HUES64 (cell line): ENCODE data around the gene EMSY.
A peak's percentile ranks its signal among the peaks of the same experiment; 100 is the strongest.

ENCODE experiments used
- H3K27ac ChIP-seq: 2 replicates; pipeline ENCODE4 v1.7.0; 2013; ENCODE audit warnings: low read depth, low read length, inconsistent platforms
- H3K27me3 ChIP-seq: 2 replicates; pipeline ENCODE4 v1.6.1; 2013; ENCODE audit warnings: mild to moderate bottlenecking, low read length; ENCODE audit not compliant: insufficient read depth
- H3K36me3 ChIP-seq: 2 replicates; pipeline ENCODE4 v1.6.1; 2013; ENCODE audit warnings: mild to moderate bottlenecking, low read length; ENCODE audit not compliant: insufficient read depth
- H3K4me1 ChIP-seq: 2 replicates; pipeline ENCODE4 v1.6.1; 2013; ENCODE audit warnings: mild to moderate bottlenecking, low read length, moderate library complexity; ENCODE audit not compliant: insufficient read depth
- H3K4me3 ChIP-seq: 2 replicates; pipeline ENCODE4 v1.5.1; 2013; ENCODE audit warnings: mild to moderate bottlenecking, low read length, moderate library complexity
- H3K9ac ChIP-seq: 2 replicates; pipeline ENCODE4 v1.6.1; 2013; ENCODE audit warnings: mild to moderate bottlenecking, low read depth, low read length
- H3K9me3 ChIP-seq: 2 replicates; pipeline ENCODE4 v1.6.1; 2013; ENCODE audit warnings: low read depth, low read length; ENCODE audit not compliant: insufficient read depth
- WGBS: fragments of 150-250, 120-280 bp; methylation state at CpG from one replicate; pipeline ENCODE4 v1.1.7; 2013; ENCODE audit warnings: missing lambda C conversion rate; 5-methylcytosine and 5-hydroxymethylcytosine counted together

The EMSY gene

GRCh38 chr11:76493626-76494539, 49.1 kb downstream of the EMSY start:
- no peak overlapping the region for H3K4me3 ChIP-seq
- WGBS, result 95% methylated on average over 24 of the region's 25 CpGs
- no peaks in the 10 kb centered on the region for H3K9me3 ChIP-seq
- no peak overlapping the region for H3K27ac ChIP-seq
- H3K9ac ChIP-seq, result no peak overlapping the region
- H3K36me3 ChIP-seq, result peaks cover 50% of the 10 kb centered on the region
- no peaks in the 10 kb centered on the region for H3K27me3 ChIP-seq
- H3K4me1 ChIP-seq, result no peaks in the 10 kb centered on the region

DNA sequence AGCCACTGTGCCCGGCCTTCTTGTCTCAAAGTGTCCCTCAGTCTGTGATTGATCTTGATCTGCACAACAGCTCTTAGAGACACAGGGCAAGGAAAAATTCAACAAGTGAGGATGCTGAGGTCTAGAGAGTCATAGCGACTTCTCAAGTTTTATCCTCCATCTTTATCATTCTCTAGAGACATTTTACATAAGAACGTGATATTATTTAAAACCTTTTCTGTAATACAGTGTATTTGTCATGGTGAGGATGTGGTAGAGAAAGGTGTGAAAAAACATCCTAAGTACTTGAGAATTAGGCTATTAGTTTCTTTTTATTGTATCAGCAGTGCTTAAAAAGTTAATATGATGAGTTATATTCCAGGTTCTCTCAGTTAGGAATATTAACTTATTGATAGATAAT, 50.2 kb downstream of the EMSY start:
- H3K4me1 ChIP-seq, result no peaks in the 10 kb centered on the region
- WGBS, result 88% methylated on average over 1 of the region's 3 CpGs
- no peaks in the 10 kb centered on the region for H3K27me3 ChIP-seq
- peaks cover 52% of the 10 kb centered on the region for H3K36me3 ChIP-seq
- H3K9ac ChIP-seq, result no peak overlapping the region
- H3K4me3 ChIP-seq, result no peak overlapping the region
- H3K9me3 ChIP-seq, result no peaks in the 10 kb centered on the region
- no peak overlapping the region for H3K27ac ChIP-seq

- 100% methylated on average over 1 of the region's 1 CpG for WGBS
Observed at GRCh38 chr11:76496174-76496573, 51.4 kb downstream of the EMSY start.

GRCh38 chr11:76501526-76502202, 56.8 kb downstream of the EMSY start:
- Histone ChIP-seq H3K27me3 (no peaks in the 10 kb centered on the region), H3K27ac (no peak overlapping the region), H3K36me3 (peaks cover 47% of the 10 kb centered on the region), H3K4me3 (no peak overlapping the region), H3K9me3 (peaks cover 16% of the 10 kb centered on the region), H3K4me1 (no peaks in the 10 kb centered on the region), H3K9ac (no peak overlapping the region)
- WGBS, result 93% methylated on average over 4 of the region's 5 CpGs

More at GRCh38 chr11:76496174-76496573, 51.4 kb downstream of the EMSY start:
- Histone ChIP-seq H3K27me3 (no peaks in the 10 kb centered on the region), H3K36me3 (peaks cover 63% of the 10 kb centered on the region), H3K4me1 (no peaks in the 10 kb centered on the region), H3K9me3 (peaks cover 7% of the 10 kb centered on the region; the same call in 1 of the 2 replicates), H3K9ac (no peak overlapping the region), H3K4me3 (no peak overlapping the region), H3K27ac (no peak overlapping the region)

DNA sequence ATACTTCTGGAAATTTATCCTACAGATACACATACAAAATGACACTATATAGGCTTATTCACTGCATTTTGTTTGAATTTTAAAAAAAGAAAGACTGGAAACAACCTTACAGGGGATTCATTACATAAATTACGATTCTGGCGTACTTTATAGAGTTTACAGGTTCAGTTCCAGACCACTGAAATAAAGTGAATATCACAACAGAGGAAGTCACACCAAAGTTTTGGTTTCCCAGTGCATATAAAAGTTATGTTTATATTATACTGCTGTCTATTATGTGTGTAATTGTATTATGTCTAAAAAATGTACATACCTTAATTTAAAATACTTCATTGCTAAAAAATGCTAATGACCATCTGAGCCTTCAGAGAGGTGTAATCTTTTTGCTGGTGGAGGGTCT, 62.0 kb downstream of the EMSY start:
- H3K4me1 ChIP-seq, result peaks cover 11% of the 10 kb centered on the region
- H3K4me3 ChIP-seq, result no peak overlapping the region
- H3K27me3 ChIP-seq, result no peaks in the 10 kb centered on the region
- H3K9me3 ChIP-seq, result peaks cover 2% of the 10 kb centered on the region; the same call in 1 of the 2 replicates
- peaks cover 17% of the 10 kb centered on the region for H3K36me3 ChIP-seq
- no peak overlapping the region for H3K9ac ChIP-seq
- H3K27ac ChIP-seq, result no peak overlapping the region
- WGBS, result 97% methylated on average over 2 of the region's 2 CpGs

GRCh38 chr11:76510060-76511047, 65.5 kb downstream of the EMSY start:
- Histone ChIP-seq H3K9ac (no peak overlapping the region), H3K9me3 (no peaks in the 10 kb centered on the region), H3K27me3 (no peaks in the 10 kb centered on the region), H3K36me3 (peaks cover 25% of the 10 kb centered on the region), H3K27ac (peak overlapping the region; percentile 61; the same call in 1 of the 2 replicates), H3K4me3 (no peak overlapping the region), H3K4me1 (peaks cover 19% of the 10 kb centered on the region)
- 67% methylated on average over 5 of the region's 5 CpGs for WGBS

- Histone ChIP-seq H3K4me1 (peaks cover 19% of the 10 kb centered on the region), H3K27ac (no peak overlapping the region), H3K36me3 (peaks cover 46% of the 10 kb centered on the region), H3K27me3 (no peaks in the 10 kb centered on the region), H3K9ac (no peak overlapping the region), H3K4me3 (no peak overlapping the region), H3K9me3 (no peaks in the 10 kb centered on the region)
- no CpG with 5 or more reads among the region's 1 CpG for WGBS
Observed at GRCh38 chr11:76512851-76513653, 68.2 kb downstream of the EMSY start.

- H3K27me3 ChIP-seq, result no peaks in the 10 kb centered on the region
- no peak overlapping the region for H3K4me3 ChIP-seq
- H3K27ac ChIP-seq, result no peak overlapping the region
- peaks cover 44% of the 10 kb centered on the region for H3K36me3 ChIP-seq
- peaks cover 19% of the 10 kb centered on the region for H3K4me1 ChIP-seq
- no peaks in the 10 kb centered on the region for H3K9me3 ChIP-seq
- 97% methylated on average over 1 of the region's 3 CpGs for WGBS
- no peak overlapping the region for H3K9ac ChIP-seq
Observed at GRCh38 chr11:76513654-76514034, 68.8 kb downstream of the EMSY start.

DNA sequence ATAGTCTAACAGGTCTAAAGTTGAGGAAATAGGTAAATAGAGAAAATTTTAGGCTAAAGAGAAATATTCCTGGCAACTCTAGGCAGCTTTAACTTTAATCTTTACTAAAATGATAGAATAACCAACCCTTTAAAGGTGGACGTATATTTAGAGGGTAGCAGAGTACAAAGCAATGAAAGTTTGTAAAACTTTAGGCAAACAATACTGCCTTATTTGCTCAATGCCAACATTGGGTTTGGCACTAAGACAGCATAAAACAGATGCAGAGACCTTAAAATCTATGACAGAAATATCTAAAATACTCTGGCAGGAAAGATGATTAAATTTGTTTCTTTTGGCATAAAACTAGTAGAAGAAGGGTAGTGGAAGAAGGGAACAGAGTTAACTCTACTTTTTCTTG, 70.7 kb downstream of the EMSY start:
- no peak overlapping the region for H3K27ac ChIP-seq
- peaks cover 14% of the 10 kb centered on the region for H3K4me1 ChIP-seq
- peaks cover 47% of the 10 kb centered on the region for H3K36me3 ChIP-seq
- WGBS, result 88% methylated on average over 1 of the region's 1 CpG
- H3K9ac ChIP-seq, result no peak overlapping the region
- H3K27me3 ChIP-seq, result no peaks in the 10 kb centered on the region
- no peaks in the 10 kb centered on the region for H3K9me3 ChIP-seq
- no peak overlapping the region for H3K4me3 ChIP-seq

DNA sequence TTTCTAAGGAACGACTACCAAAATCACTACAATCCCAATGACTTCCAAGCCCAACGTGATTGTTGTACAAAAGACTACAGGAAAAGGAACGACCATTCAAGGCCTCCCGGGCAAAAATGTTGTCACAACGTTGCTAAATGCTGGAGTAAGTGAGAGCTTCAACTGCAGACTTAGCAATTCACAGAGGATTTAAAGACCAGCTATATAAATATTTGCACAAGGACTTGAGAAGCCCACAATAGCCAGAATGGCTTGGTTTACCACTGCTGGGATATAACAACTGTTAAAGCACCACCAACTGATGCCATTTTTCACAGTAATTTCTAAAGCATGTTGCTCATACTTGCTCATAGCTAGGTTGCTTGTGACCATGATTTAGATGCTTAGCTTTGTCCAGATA, 78.3 kb downstream of the EMSY start:
- Histone ChIP-seq H3K36me3 (peaks cover 69% of the 10 kb centered on the region), H3K4me1 (no peaks in the 10 kb centered on the region), H3K27ac (no peak overlapping the region), H3K9me3 (no peaks in the 10 kb centered on the region), H3K27me3 (no peaks in the 10 kb centered on the region), H3K4me3 (no peak overlapping the region), H3K9ac (no peak overlapping the region)
- 82% methylated on average over 5 of the region's 5 CpGs for WGBS
